ENCODE results near the gene ATP2A3. TPM values are rescaled to one million over a fixed set of nuclear protein-coding genes. Genes with fewer than 3 reads are reported as not detected.
"Not testable (repeated sequence)": the region's sequence is repeated elsewhere in the genome, so short reads cannot be mapped to it uniquely, and the experiment has no call there.

Gene ATP2A3
- total RNA-seq, 1 donor from 2014 or later: 7.7 TPM

DNA sequence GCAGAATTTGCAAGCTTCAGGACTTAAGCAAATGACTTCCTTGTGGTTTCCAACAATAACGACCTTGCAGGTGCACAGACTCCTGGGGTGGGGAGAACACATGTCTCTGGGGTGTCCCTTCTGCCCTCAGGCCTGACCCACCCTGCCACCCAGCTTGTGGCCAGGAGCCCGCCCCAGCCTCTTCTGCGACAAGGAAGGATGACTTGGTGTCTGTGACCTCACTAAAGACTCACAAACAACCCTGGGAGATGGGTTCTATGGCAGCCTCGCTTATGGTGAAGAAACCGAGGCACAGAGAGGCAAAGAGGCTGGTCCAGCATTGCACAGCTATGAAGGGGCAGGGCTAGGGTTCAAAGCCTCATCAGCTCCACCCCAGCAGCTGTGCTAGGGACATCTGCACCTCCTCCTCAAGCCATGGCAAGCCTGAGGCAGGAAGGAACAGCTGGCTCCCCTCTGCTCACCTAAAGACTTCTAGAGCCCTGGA is 2.6 kb downstream of the ATP2A3 start:
- ATAC-seq (no peak), DNase-seq (ENCODE audit: missing footprints) (peak; percentile 42)
- intact Hi-C loops (cut with DNase I): no loop called here

DNA sequence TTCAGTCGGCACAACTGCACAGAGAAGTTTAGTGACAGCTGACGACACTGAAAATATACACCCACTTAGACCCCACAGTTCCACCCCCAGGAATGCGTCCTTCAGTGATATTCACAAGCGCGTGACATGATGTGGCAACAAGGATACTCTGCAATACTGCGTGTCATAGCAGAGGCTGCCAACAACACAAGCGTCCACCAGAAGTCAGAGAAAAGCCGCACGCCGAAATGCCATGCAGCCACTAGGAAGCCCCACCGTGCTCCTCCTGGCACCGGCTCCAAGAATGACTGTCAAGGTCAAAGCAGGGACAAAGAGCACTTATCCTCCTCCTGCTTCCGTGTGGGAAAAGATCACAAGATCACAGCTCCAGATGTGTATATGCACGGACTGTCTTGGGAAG is 3.5 kb downstream of the ATP2A3 start:
- DNase-seq (ENCODE audit: missing footprints) (peak; percentile 50), ATAC-seq (peak; percentile 48)
- intact Hi-C loops (cut with DNase I): no loop called here

DNA sequence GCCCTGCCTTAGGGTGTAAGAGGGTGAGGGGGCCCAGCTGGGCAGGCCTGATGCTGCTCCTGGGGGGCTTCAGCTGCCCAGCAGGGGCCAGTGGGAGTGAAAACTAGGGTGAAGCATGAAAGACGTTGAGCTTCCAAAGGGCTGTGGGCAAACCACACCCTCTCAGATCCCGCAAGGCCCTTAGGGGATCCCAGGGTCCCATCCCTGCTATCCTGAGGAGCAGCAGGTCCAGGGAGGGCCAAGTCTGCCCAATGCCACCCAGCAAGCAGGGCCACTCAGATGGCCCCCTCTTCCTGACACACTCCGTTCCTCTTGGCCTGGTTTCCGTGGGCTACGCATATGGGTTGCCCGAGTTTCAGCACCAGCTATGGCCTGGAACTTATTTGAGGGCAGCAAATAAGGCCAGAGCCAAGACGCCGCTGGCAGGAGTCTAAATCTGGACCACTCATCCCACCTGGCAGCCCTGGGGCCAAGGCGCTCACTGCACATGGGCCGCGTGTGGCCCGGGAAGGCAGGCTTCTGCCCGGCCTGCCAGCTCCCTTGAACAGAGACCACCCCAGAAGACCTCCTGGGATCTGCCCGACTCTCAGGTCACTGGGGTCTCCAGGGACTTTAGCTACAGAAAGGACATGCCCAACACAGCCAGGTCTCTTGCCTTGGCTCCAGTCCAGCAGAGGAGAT is 4.2 kb downstream of the ATP2A3 start:
- intact Hi-C loops (cut with DNase I): no loop called here
- no peak for ATAC-seq
- peak; percentile 37 for DNase-seq (ENCODE audit: missing footprints)

DNA sequence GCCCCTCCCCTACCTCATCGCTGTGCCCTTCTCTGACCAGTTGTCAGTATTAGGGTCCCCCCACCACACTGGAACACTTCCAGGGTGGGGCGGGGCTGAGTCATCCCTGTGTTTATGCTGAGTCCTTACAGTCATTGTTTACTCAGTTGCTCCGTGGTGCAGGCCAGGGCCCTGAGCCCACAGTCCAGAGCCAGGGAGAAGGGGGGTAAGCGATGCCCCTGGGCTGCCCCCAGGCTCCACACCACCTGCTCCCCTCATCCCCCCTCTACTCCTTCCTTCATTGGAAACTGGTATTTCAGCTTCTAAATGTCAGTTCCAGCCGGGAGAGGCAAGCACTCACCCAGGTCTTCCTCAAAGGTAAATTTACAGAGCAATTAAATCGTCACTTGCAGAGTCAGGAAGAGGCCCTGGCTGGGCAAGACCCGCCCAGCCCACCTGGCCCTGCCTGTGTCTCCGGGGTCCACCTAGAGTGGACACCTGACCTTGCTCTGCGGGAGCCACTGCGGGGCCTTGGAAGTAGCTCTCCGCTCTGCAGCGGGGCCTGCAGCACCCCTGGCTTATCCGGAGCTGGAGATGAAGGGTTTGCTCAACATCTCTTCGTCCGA is 4.8 kb downstream of the ATP2A3 start:
- DNase-seq (ENCODE audit: missing footprints) (peak; percentile 44), ATAC-seq (no peak)
- intact Hi-C loops (cut with DNase I): no loop called here

DNA sequence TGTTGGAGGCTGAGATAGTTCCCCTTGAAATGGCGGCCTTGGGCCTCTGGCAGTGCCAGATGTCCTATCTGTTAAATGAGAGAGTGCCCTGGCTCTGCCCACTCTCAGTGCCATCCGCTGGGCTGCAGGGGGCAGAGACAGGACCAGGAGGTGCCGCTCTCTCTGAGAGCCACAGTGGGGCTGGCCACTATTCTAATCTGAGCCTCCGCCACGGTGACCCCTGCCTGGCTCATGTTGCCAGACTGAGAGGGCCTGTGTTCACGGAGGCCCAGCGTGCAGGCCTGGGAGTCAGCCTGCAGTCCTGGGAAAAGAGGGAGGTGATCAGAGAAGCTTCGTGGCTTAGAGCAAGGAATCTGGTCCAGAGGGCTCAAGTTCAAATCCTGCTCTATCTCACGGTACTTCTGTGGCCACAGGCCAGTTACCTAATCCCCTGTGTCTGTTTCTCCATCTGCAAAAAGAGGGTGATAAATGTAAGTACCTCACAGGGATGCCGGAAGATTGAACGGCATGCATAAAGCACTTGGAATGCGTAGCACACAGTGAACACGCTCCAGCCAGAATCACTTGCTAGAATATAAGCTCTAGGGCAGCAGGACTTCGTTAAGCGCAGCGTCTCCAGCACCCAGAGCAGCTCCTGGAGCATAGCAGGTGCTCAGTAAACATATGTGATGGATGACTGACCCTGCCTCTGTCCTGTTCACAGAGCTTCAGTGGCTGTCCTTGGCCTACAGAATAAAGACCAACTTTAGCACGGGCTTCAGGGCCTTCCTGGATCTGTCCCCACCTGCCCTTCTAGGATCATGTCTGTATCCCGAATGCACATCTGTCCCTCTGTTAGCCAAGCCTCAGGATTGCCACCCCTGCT is 6.3 kb downstream of the ATP2A3 start:
- intact Hi-C loops (cut with DNase I): no loop called here
- ATAC-seq (no peak), DNase-seq (ENCODE audit: missing footprints) (peak; percentile 18)

DNA sequence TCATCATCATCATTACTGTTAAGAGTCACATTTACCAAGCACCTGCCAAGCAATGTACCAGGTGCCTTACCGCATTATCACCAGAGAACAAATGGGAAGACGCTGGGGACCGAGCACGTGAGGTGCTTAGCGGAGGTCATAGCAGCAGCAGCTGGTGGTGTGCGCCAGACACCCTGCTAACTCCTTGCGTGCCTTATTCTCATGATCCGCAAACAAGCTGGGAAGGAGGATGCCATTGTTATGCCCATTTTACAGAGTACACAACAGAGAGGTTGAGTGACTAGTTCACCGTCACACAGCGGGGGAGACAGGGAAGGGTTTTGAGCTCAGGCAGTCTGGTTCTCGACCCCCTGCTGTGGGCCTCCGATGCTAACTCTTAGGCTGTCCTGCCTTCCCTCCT is 7.3 kb downstream of the ATP2A3 start:
- DNase-seq (ENCODE audit: missing footprints) (peak; percentile 49), ATAC-seq (no peak)
- intact Hi-C loops (cut with DNase I): no loop called here

DNA sequence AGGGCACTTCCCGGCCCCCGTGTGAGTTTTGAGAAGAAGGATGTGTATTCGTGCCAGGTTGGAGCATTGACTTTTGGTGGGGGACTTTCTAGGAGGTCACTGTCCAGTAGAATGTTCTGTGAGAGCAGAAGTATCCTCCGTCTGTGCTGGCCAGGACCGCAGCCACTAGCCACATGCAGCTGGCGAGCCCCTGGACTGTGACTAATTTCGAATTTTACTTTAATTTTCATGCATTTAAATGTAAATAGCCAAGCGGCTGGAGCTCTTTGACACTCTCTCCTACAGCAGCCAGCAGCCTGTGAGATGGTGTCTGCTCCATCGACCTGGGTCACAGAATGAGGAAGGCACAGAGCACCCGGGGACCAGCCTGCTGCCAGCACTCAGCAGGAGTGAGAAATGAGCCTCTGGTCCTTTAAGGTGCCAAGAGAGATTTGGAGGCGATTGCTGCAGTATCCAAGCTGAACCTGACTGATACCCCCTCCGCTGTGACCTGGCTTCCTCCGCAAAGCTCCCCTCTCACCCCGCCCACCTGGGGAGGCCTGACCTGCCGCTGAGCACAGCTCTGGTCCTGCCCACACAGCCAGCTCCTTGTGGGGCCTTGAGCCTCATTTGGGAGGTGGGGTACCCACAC is 7.8 kb downstream of the ATP2A3 start:
- intact Hi-C loops (cut with DNase I): no loop called here
- no peak for ATAC-seq
- peak; percentile 32 for DNase-seq (ENCODE audit: missing footprints)

DNA sequence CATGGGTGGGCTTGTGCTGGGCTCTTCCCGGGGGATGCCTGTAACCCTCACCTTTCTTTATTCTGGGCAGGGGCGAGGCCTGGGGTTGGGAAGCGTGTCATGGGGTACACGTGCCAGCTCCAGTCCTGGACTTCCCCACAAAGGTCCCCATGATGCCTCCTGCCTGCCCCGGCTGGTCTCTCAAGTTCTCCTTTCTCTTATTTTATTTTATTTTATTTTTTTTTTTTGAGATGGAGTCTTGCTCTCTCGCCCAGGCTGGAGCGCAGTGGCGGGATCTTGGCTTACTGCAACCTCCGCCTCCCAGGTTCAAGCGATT is 8.6 kb downstream of the ATP2A3 start:
- ATAC-seq (no peak), DNase-seq (ENCODE audit: missing footprints) (peak; percentile 57)
- intact Hi-C loops (cut with DNase I): no loop called here

DNA sequence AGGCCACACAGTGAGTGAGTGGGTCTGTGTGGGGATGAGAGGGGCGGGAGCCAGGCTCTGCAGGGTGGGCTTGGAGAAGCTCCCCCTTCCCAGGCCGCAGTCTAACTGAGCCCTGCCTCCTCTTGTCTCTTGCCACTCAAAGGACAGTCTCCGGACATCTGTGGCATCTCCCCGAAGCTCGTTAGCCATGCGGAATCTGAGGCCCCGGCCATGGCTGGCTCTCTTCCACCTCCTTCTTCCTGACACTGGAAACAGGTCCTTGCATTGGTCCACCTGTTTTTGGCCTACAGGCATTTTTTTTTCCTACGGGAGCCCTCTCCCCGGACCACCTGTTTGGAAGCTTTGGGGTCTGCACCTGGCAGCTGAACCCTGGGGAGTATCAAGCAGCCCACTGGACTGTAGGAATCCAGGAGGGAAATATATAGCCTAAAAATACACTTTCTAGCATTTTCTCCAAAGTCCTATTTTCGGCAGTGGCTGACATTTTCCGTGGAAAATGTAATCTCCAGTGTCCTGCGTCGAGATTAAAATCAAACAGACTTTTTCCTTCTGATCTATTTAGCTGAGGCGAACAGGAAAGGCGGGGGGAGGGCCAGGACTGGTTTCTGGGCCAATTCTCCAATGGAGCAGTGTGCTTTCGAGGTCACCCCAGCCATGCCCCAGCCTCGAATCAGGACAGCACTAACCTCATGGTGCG is 9.1 kb downstream of the ATP2A3 start:
- intact Hi-C loops (cut with DNase I): no loop called here
- DNase-seq (ENCODE audit: missing footprints) (peak; percentile 56), ATAC-seq (no peak)

DNA sequence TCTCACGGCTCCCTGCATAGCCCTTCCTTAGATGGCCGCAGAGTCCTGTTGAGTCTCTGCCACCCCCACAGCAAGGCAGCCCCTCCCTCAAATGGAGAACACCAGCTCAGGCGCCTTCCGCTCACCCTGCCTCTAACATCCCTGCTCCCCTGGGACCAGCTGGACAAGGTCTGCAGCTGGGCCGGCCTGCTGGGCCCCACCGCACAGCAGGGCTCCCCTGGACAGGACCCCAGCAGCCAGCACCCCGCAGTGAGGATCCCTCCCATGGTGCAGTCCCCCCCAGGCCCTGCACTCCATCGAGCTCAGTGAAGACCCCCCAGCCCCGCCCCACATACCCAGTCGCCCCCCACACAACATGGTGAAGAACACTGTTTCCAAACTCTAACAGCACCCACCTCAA is 10.2 kb downstream of the ATP2A3 start:
- intact Hi-C loops (cut with DNase I): no loop called here
- ATAC-seq (no peak), DNase-seq (ENCODE audit: missing footprints) (peak; percentile 45)

DNA sequence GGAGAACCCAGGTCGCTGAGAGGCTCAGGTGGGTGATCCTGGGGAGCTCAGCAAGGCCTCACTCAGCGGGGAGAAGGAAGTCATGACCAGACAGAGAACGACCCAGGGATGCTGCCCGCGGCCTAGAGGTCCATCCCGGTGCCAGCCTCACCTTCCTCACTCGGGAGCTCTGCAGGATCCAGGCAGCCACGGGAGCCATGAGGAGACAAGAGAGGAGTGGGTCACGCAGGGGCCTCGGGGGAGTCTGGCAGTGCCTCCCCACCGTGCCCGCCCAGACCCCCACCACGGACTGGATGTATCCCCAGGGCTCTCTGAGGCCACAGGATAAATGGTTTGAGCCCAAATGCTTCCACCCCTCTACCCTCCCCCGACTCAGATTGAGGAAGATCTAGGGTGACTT is 10.7 kb downstream of the ATP2A3 start:
- intact Hi-C loops (cut with DNase I): no loop called here
- ATAC-seq (no peak), DNase-seq (ENCODE audit: missing footprints) (no peak)

DNA sequence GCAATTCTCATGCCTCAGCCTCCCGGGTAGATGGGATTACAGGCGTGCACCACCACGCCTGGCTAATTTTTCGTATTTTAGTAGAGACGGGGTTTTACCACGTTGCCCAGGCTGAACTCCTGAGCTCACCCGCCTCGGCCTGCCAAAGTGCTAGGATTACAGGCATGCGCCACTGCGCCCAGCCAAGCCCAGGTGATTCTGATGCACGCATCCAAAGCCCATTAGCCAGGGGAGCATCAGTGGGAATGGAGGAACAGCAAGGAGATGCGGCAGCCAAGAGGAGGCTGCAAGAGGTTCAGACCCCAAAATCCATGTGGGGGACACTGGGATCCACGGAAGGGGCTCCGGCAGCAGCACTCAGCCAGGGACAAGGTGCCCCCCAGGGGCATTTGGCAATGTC is 12.1 kb downstream of the ATP2A3 start:
- intact Hi-C loops (cut with DNase I): no loop called here
- no peak for ATAC-seq
- peak; percentile 42 for DNase-seq (ENCODE audit: missing footprints)

DNA sequence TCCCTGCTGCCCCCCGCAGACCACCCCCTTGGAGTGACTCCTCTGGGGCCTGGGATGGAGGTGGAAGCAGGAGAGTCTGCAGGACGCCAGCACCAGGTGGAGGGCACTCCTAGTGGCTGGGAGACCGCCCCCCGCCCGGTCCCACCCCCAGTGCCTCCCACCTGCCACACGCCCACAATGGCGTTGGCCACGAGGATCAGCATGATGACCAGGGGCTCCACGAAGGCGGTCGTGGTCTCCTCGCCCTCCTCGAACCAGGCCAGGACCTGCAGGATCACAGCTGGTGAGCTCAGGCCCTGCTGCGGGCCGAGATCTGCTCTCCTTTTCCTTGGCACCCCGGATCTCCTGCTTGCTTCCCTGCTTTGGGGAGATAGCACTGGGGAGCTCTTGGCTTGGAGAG is 12.8 kb downstream of the ATP2A3 start:
- intact Hi-C loops (cut with DNase I): no loop called here
- no peak for ATAC-seq
- peak; percentile 43 for DNase-seq (ENCODE audit: missing footprints)

DNA sequence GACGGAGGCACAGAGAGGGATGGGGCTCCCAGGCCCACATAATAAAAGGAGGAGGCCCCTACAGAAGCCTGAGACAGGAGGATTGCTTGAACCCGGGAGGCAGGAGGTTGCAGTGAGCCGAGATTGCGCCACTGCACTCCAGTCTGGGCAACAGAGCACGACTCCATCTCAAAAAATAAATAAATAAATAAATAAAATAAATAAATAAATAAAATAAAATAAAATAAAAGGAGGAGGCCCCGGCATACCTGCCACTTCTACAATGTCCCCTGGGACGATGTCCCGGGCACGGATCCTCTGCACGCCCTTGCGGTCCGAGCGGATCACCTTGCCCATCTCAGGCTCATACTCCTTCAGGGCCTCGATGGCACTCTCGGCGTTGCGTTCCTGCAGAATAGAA is 13.2 kb downstream of the ATP2A3 start:
- ATAC-seq (no peak), DNase-seq (ENCODE audit: missing footprints) (peak; percentile 4)
- intact Hi-C loops (cut with DNase I): no loop called here

DNA sequence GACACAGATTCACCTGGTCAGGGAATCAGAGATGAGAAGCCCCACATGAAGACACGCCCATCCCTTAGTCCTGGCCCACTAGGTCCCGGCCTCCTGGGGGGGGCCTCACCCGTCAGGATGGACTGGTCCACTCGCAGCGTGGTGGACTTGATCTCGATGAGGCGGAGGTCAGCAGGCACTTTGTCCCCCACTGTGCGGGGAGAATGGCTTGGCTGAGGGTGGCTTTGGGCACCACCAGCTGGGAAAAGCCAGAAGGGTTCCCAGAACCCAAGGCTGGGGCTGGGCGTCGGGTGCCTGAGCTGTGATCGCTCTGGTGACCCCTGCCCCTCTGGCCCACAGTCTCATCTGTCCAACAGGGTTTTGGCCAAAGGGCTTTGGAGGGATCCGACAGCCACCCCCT is 13.7 kb downstream of the ATP2A3 start:
- intact Hi-C loops (cut with DNase I): no loop called here
- DNase-seq (ENCODE audit: missing footprints): peak; percentile 34
- no peak for ATAC-seq

DNA sequence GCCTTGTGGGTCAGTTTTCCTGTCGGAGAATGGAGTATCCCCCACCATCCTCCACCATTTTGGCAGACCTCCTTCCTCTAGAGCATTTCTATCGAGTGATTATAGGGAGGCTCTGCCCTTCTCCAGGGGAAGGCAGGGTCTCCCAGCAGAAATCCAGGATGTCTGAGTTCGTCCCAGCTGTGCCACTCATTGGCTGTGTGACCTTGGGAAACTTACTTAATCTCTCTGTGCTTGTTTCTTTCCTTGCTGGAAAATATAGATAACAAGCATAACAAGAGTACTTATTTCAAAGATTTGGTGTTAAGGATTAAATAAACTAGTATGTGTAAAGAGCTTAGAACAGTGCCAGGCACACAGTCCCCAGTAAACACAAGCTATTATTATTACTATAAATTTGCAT is 14.8 kb downstream of the ATP2A3 start:
- intact Hi-C loops (cut with DNase I): no loop called here
- ATAC-seq: no peak
- DNase-seq (ENCODE audit: missing footprints): no peak

DNA sequence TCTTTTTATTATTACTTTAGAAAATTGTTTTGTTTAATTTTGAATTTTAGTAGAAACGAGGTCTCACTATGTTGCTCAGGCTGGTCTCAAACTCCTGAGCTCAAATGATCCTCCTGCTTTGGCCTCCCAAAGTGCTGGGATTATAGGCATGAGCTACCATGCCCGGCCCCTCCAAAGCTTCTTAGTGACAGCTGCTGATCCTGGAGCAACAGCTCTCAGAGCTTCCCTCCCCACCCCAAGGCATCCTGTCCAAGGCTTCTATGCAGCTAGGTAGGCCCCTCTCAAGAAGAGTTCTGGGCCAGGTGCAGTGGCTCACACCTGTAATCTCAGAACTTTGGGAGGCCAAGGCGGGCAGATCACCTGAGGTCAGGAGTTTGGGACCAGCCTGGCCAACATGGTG is 15.7 kb downstream of the ATP2A3 start:
- not testable (repeated sequence) for DNase-seq (ENCODE audit: missing footprints); ATAC-seq

DNA sequence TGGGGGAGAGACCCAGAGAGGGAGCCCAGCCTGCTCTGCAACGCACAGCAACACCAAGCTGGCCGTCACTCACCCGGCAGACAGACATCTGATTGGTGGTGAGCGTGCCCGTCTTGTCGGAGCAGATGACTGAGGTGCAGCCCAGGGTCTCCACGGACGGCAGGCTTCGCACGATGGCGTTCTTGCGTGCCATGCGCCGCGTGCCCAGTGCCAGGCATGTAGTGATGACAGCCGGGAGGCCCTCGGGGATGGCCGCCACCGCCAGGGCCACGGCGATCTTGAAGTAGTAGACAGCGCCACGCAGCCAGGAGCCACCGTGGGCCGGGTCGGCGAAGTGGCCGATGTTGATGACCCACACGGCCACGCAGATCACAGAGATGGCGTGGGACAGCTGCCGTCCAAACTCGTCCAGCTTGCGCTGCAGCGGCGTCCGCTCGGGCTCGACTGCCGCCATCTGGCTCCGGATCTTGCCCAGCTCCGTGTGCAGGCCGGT is 16.9 kb downstream of the ATP2A3 start:
- ATAC-seq (no peak), DNase-seq (ENCODE audit: missing footprints) (no peak)
- intact Hi-C loops (cut with DNase I): no loop called here

More for the DNA sequence above, 15.7 kb downstream of the ATP2A3 start:
- intact Hi-C loops (cut with DNase I): not testable (repeated sequence)

Measured in Right ventricle myocardium inferior (tissue), 1 donor.